HCT116 (cell line): Measurements from ENCODE around the gene LTB4R2. TPM values are rescaled to one million over a fixed set of nuclear protein-coding genes. Genes with fewer than 3 reads are reported as not detected.

ENCODE experiments used
- ATAC-seq: fragments of 200-7000 bp; cut with Tn5 transposase; 2 replicates; pipeline ENCODE4 v1.9.1; 2020; ENCODE audit warnings: mild to moderate bottlenecking, moderate library complexity
- BruUV-seq: library from RNA; stranded (reverse); fragments of 400-500 nt; replicated peaks from 2 replicates; lab custom pipeline; 2021; lab: Mats Ljungman, UMichigan
- CTCF ChIA-PET: fragments of 300-600 bp; sonication (Branson Sonifier 250); formaldehyde crosslinking; loops from one replicate; lab custom pipeline; 2021; ENCODE audit warnings: antibody characterized with exemption; lab: Charles Lee
- POLR2A ChIA-PET: fragments of 300-600, 350-600 bp; sonication (Branson Sonifier 250); formaldehyde crosslinking; loops from one replicate; lab custom pipeline; 2021; ENCODE audit warnings: antibody characterized with exemption; lab: Charles Lee
- RAD21 ChIA-PET, 2 experiments: fragments of 300-600 bp; sonication (Branson Sonifier 250); formaldehyde crosslinking; loops; one replicate each; lab custom pipeline; 2023; ENCODE audit warnings: low total read pairs in 2 of 2; ENCODE audit not compliant: uncharacterized antibody in 2 of 2, unreplicated experiment in 2 of 2, low non-redundant PET in 1 of 2; lab: Charles Lee
- DNase-seq: peaks from one replicate; pipeline ENCODE4 v3.0.0-alpha.2; 2010; ENCODE audit warnings: low read depth, low spot score
- H2AFZ ChIP-seq: fragments of 200-600 bp; shearing (Covaris generic), sonication (generic); 2 replicates; pipeline ENCODE4 v1.6.1; 2017; ENCODE audit warnings: low read depth, mixed run types, mixed read lengths, antibody characterized with exemption, low read length; ENCODE audit not compliant: poor library complexity, severe bottlenecking
- H3K27ac ChIP-seq: 2 replicates; pipeline ENCODE4 v1.5.1; 2012; ENCODE audit warnings: low read depth, low read length
- H3K27me3 ChIP-seq: fragments of 200-600 bp; sonication (generic); 2 replicates; pipeline ENCODE4 v1.6.1; 2016; ENCODE audit warnings: mixed run types, low read length, mixed read lengths; ENCODE audit not compliant: insufficient read depth
- H3K36me3 ChIP-seq, 2 experiments: fragments of 200-500 bp in 1 of 2; fragments of 200-600 bp in 1 of 2; sonication (Bioruptor generic) in 1 of 2; sonication (generic) in 1 of 2; 2 replicates each; pipeline versions ENCODE4 v1.5.1 to v1.6.1; 2014 to 2016; ENCODE audit warnings: low read length in 2 of 2, inconsistent platforms in 1 of 2, mixed read lengths in 1 of 2, mixed run types in 1 of 2; ENCODE audit not compliant: insufficient read depth in 2 of 2, control insufficient read depth in 1 of 2
- H3K4me1 ChIP-seq, 2 experiments: fragments of 200-600 bp in 1 of 2; sonication (generic) in 1 of 2; 2 replicates each; pipeline versions ENCODE4 v1.5.1 to v1.6.1; 2012 to 2017; ENCODE audit warnings: low read length in 2 of 2, inconsistent platforms in 1 of 2, mild to moderate bottlenecking in 1 of 2, mixed read lengths in 1 of 2, mixed run types in 1 of 2, moderate library complexity in 1 of 2; ENCODE audit not compliant: insufficient read depth in 2 of 2, control insufficient read depth in 1 of 2
- H3K4me2 ChIP-seq: fragments of 200-600 bp; sonication (generic); 2 replicates; pipeline ENCODE4 v1.6.1; 2017; ENCODE audit warnings: mixed run types, low read length, mixed read lengths
- H3K4me3 ChIP-seq, 2 experiments: fragments of 200-600 bp in 1 of 2; sonication (generic) in 1 of 2; replicated peaks in 1 of 2; 2 replicates each; pipeline ENCODE4 v1.5.1; 2011 to 2016; ENCODE audit warnings: low read length in 2 of 2, control low read depth in 1 of 2, low read depth in 1 of 2, mild to moderate bottlenecking in 1 of 2, mixed read lengths in 1 of 2, mixed run types in 1 of 2
- H3K79me2 ChIP-seq: fragments of 200-600 bp; sonication (generic); 2 replicates; pipeline ENCODE4 v1.6.1; 2017; ENCODE audit warnings: mild to moderate bottlenecking, mixed run types, low read length, moderate library complexity, mixed read lengths; ENCODE audit not compliant: insufficient read depth
- H3K9ac ChIP-seq: fragments of 200-600 bp; sonication (generic); 2 replicates; pipeline ENCODE4 v1.6.1; 2016; ENCODE audit warnings: low read length, mixed read lengths
- H3K9me2 ChIP-seq: fragments of 200-600 bp; sonication (generic), shearing (Covaris generic); 2 replicates; pipeline ENCODE4 v1.6.1; 2017; ENCODE audit warnings: mixed run types, mild to moderate bottlenecking, moderate library complexity; ENCODE audit not compliant: insufficient read depth
- H3K9me3 ChIP-seq, 2 experiments: fragments of 200-500 bp in 1 of 2; fragments of 200-600 bp in 1 of 2; sonication (Bioruptor generic) in 1 of 2; sonication (generic) in 1 of 2; 2 replicates each; pipeline ENCODE4 v1.6.1; 2014 to 2017; ENCODE audit warnings: low read length in 2 of 2, mixed read lengths in 2 of 2, inconsistent platforms in 1 of 2, low read depth in 1 of 2, mild to moderate bottlenecking in 1 of 2, mixed run types in 1 of 2, moderate library complexity in 1 of 2; ENCODE audit not compliant: control insufficient read depth in 1 of 2, insufficient read depth in 1 of 2
- H4K20me1 ChIP-seq: fragments of 200-600 bp; sonication (generic), shearing (Covaris generic); 2 replicates; pipeline ENCODE4 v1.6.1; 2017; ENCODE audit warnings: mixed run types, mild to moderate bottlenecking, moderate library complexity; ENCODE audit not compliant: insufficient read depth
- CBX3 ChIP-seq: IDR thresholded peaks from 2 replicates; pipeline ENCODE4 v1.6.1; 2012; ENCODE audit warnings: low read depth
- EGR1 ChIP-seq: IDR thresholded peaks from 2 replicates; pipeline ENCODE4 v1.6.1; 2012; ENCODE audit warnings: low read depth
- ELF1 ChIP-seq: IDR thresholded peaks from 2 replicates; pipeline ENCODE4 v1.6.1; 2012; ENCODE audit warnings: low read depth, borderline replicate concordance
- EZH2 ChIP-seq: fragments of 200-600 bp; sonication (generic); IDR thresholded peaks from 2 replicates; pipeline ENCODE4 v1.6.1; 2017; ENCODE audit warnings: antibody characterized with exemption, mixed run types
- EZH2phosphoT487 ChIP-seq: fragments of 200-600 bp; IDR thresholded peaks from 2 replicates; pipeline ENCODE4 v1.6.1; 2018; ENCODE audit warnings: antibody characterized with exemption, borderline replicate concordance
- FOSL1 ChIP-seq: IDR thresholded peaks from 2 replicates; pipeline ENCODE4 v1.6.1; 2012; ENCODE audit warnings: low read depth
- JUND ChIP-seq: IDR thresholded peaks from 2 replicates; pipeline ENCODE4 v1.6.1; 2012
- POLR2A ChIP-seq: IDR thresholded peaks from 2 replicates; pipeline ENCODE4 v1.7.0; 2011; ENCODE audit warnings: borderline replicate concordance; ENCODE audit not compliant: insufficient read depth, insufficient read length; ENCODE audit errors: extremely low read depth
- POLR2AphosphoS5 ChIP-seq: IDR thresholded peaks from 2 replicates; pipeline ENCODE4 v1.6.1; 2011; ENCODE audit warnings: mild to moderate bottlenecking, low read depth, low read length, moderate library complexity
- RAD21 ChIP-seq: IDR thresholded peaks from 2 replicates; pipeline ENCODE4 v1.6.1; 2012; ENCODE audit warnings: low read depth, mild to moderate bottlenecking
- SP1 ChIP-seq: IDR thresholded peaks from 2 replicates; pipeline ENCODE4 v1.6.1; 2012; ENCODE audit warnings: low read depth
- SRF ChIP-seq: IDR thresholded peaks from 2 replicates; pipeline ENCODE4 v1.6.1; 2012; ENCODE audit warnings: low read depth
- TCF7L2 ChIP-seq: IDR thresholded peaks from 2 replicates; pipeline ENCODE4 v1.7.0; 2011; ENCODE audit warnings: borderline replicate concordance, inconsistent platforms; ENCODE audit not compliant: insufficient read depth, insufficient read length; ENCODE audit errors: extremely low read depth
- ZFX ChIP-seq: fragments of 450-650 bp; IDR thresholded peaks from 2 replicates; pipeline ENCODE4 v1.6.1; 2017
- intact Hi-C: fragments of 100-400 bp; cut with micrococcal nuclease; formaldehyde crosslinking; loops from 2 replicates; pipeline ENCODE4 v1.10.0; 2022
- total RNA-seq: library from RNA; stranded (reverse); gene quantifications from one replicate; pipeline ENCODE4 v1.2.1, GENCODE V29; 2021; ENCODE audit not compliant: unreplicated experiment
- TF ChIP-seq, protein P1 (sequence below), 3 experiments: fragments of 200-600 bp in 1 of 3; sonication (generic) in 1 of 3; IDR thresholded peaks in 2 of 3; conservative IDR thresholded peaks in 1 of 3; 2 replicates each; pipeline ENCODE4 v1.5.1; 2012 to 2017; ENCODE audit warnings: low read depth in 2 of 3, low read length in 2 of 3, antibody characterized with exemption in 1 of 3, borderline replicate concordance in 1 of 3, control low read depth in 1 of 3, mild to moderate bottlenecking in 1 of 3, mixed read lengths in 1 of 3, mixed run types in 1 of 3, moderate library complexity in 1 of 3; ENCODE audit not compliant: insufficient read depth in 1 of 3
- TF ChIP-seq, protein P2 (sequence below): IDR thresholded peaks from 2 replicates; pipeline ENCODE4 v1.6.1; 2012
- TF ChIP-seq, protein P3 (sequence below): IDR thresholded peaks from 2 replicates; pipeline ENCODE4 v1.6.1; 2012

LTB4R2 gene
- total RNA-seq, 1 experiment from 2014 or later: 15.4 TPM

DNA sequence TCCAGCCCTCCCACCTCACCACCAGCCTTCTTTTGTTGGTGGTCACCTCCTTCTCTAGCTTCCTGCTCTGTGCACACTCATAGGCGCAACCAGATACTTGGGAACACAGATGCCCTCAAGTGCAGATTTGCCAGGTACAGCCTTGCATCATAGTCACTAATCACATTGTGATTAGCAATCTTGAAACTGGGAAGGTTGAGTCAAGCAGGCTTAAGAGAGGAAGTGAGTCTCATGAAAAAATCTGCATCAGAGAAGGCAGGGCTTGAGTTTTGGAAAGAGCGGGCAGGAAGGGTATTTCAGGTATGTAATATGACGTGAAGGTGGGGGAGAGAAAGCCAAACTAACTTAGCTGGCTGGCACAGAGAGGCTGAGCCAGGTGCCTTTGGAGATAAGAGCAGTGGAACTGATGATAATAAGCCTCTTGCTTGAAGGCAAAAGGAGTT is 35.8 kb upstream of the LTB4R2 start:
- no peaks in the 10 kb centered on the region for H3K27me3 ChIP-seq
- peaks cover 4% of the 10 kb centered on the region; the same call in 1 of the 2 replicates for H3K79me2 ChIP-seq
- no peak overlapping the region for H3K4me3 ChIP-seq
- no peaks in the 10 kb centered on the region for H3K9me2 ChIP-seq
- H2AFZ ChIP-seq: no peak overlapping the region
- intact Hi-C loops: no loop called here
- BruUV-seq: no TSS peak
- no peak overlapping the region for H3K4me2 ChIP-seq
- POLR2A ChIA-PET: interaction anchor here (1.2 kb wide), 1 partner anchor 32 kb away, joined by 3 read pairs; no protein-coding TSS in a partner anchor
- TF ChIP-seq, protein P1, sequence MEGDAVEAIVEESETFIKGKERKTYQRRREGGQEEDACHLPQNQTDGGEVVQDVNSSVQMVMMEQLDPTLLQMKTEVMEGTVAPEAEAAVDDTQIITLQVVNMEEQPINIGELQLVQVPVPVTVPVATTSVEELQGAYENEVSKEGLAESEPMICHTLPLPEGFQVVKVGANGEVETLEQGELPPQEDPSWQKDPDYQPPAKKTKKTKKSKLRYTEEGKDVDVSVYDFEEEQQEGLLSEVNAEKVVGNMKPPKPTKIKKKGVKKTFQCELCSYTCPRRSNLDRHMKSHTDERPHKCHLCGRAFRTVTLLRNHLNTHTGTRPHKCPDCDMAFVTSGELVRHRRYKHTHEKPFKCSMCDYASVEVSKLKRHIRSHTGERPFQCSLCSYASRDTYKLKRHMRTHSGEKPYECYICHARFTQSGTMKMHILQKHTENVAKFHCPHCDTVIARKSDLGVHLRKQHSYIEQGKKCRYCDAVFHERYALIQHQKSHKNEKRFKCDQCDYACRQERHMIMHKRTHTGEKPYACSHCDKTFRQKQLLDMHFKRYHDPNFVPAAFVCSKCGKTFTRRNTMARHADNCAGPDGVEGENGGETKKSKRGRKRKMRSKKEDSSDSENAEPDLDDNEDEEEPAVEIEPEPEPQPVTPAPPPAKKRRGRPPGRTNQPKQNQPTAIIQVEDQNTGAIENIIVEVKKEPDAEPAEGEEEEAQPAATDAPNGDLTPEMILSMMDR (IDR thresholded peaks at IDR 0.05 in 2 of 3, conservative IDR thresholded peaks at IDR 0.05 in 1 of 3; ENCODE audit: borderline replicate concordance in 1 of 3, insufficient read depth in 1 of 3, low read depth in 2 of 3, low read length in 2 of 3): no peak
- TF ChIP-seq JUND: no peak
- TF ChIP-seq ELF1: no peak
- TF ChIP-seq, protein P2, sequence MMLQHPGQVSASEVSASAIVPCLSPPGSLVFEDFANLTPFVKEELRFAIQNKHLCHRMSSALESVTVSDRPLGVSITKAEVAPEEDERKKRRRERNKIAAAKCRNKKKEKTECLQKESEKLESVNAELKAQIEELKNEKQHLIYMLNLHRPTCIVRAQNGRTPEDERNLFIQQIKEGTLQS: no peak
- TF ChIP-seq RAD21: no peak
- TF ChIP-seq, protein P3, sequence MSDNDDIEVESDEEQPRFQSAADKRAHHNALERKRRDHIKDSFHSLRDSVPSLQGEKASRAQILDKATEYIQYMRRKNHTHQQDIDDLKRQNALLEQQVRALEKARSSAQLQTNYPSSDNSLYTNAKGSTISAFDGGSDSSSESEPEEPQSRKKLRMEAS: no peak
- no peak for TF ChIP-seq CBX3
- no peak for TF ChIP-seq POLR2AphosphoS5
- TF ChIP-seq EGR1: no peak
- no peak for TF ChIP-seq EZH2phosphoT487
- no peak for TF ChIP-seq FOSL1
- no peak for TF ChIP-seq EZH2
- TF ChIP-seq POLR2A: no peak
- TF ChIP-seq SRF: no peak
- TF ChIP-seq TCF7L2: no peak
- TF ChIP-seq SP1: no peak
- no peak for TF ChIP-seq ZFX
- H4K20me1 ChIP-seq: no peaks in the 10 kb centered on the region
- H3K27ac ChIP-seq: no peak overlapping the region
- ATAC-seq: no peak
- no peak for DNase-seq
- no peaks in the 10 kb centered on the region for H3K9me3 ChIP-seq
- no peak overlapping the region for H3K9ac ChIP-seq
- peaks cover 9 to 22% of the 10 kb centered on the region in 2 experiments; a peak in 3 of 4 replicates for H3K4me1 ChIP-seq
- RAD21 ChIA-PET: no interaction called here
- H3K36me3 ChIP-seq: no peaks in the 10 kb centered on the region
- CTCF ChIA-PET: interaction anchor here (1.0 to 1.5 kb wide), 2 partner anchors 9 to 31 kb away, joined by 4 to 5 read pairs; no protein-coding TSS in a partner anchor
